Measurements from ENCODE around the gene ACADVL.

Gene ACADVL

GRCh38 chr17:7191571-7192270 is 28.0 kb upstream of the ACADVL start:
- no peak for DNase-seq

- DNase-seq: no peak
These were observed 27.3 kb upstream of the ACADVL start for GRCh38 chr17:7192271-7192937.

GRCh38 chr17:7195971-7196370 is 23.8 kb upstream of the ACADVL start:
- no peak for DNase-seq

GRCh38 chr17:7196651-7197401 is 22.9 kb upstream of the ACADVL start:
- DNase-seq: no peak

- DNase-seq: no peak
These were observed 16.3 kb upstream of the ACADVL start for GRCh38 chr17:7203391-7203790.

- no peak for DNase-seq
These were observed 15.4 kb upstream of the ACADVL start for GRCh38 chr17:7204336-7204735.

- peak; percentile 88 for DNase-seq
These were observed 14.8 kb upstream of the ACADVL start for GRCh38 chr17:7204828-7205461.

- no peak for DNase-seq
These were observed 14.2 kb upstream of the ACADVL start for GRCh38 chr17:7205561-7205960.

- no peak for DNase-seq
These were observed 12.4 kb upstream of the ACADVL start for GRCh38 chr17:7207120-7208001.

GRCh38 chr17:7208027-7208571 is 11.6 kb upstream of the ACADVL start:
- no peak for DNase-seq

- DNase-seq: no peak
These were observed 10.8 kb upstream of the ACADVL start for GRCh38 chr17:7208754-7209460.

GRCh38 chr17:7211491-7212273 is 8.1 kb upstream of the ACADVL start:
- DNase-seq: no peak

- peak; percentile 89 for DNase-seq
These were observed 5.8 kb upstream of the ACADVL start for GRCh38 chr17:7213895-7214299.

GRCh38 chr17:7214300-7215135 is 5.2 kb upstream of the ACADVL start:
- peak; percentile 95 for DNase-seq

GRCh38 chr17:7215136-7215638 is 4.6 kb upstream of the ACADVL start:
- DNase-seq: no peak

- no peak for DNase-seq
These were observed 4.0 kb upstream of the ACADVL start for GRCh38 chr17:7215652-7216180.

- DNase-seq: no peak
These were observed 3.3 kb upstream of the ACADVL start for GRCh38 chr17:7216242-7217112.
